CD4-positive, alpha-beta T cell treated with Interleukin-12 subunit alpha and Interleukin-12 subunit beta, for 1 hour (primary cell): Measurements from ENCODE around the gene HGS.

Experiments used
- DNase-seq: peaks from one replicate; pipeline ENCODE4 v3.0.0-alpha.2; 2020

The HGS gene

GRCh38 chr17:81706232-81706611 is 22.4 kb downstream of the HGS start:
- no peak for DNase-seq

- no peak for DNase-seq
These were observed 23.2 kb downstream of the HGS start for GRCh38 chr17:81706757-81707624.

GRCh38 chr17:81707725-81708646 is 24.2 kb downstream of the HGS start:
- DNase-seq, result no peak

GRCh38 chr17:81708739-81709185 is 25.0 kb downstream of the HGS start:
- DNase-seq, result no peak

- no peak for DNase-seq
These were observed 26.9 kb downstream of the HGS start for GRCh38 chr17:81710514-81711308.

- peak; percentile 80 for DNase-seq
These were observed 28.1 kb downstream of the HGS start, which contains the start of gene SLC25A10 for GRCh38 chr17:81711814-81712467. Gene SLC25A10 (plus strand): TSS chr17:81712284. CDS start chr17:81712427, 143 bp downstream.

- DNase-seq, result no peak
These were observed 28.7 kb downstream of the HGS start for GRCh38 chr17:81712468-81713003.

- DNase-seq, result no peak
These were observed 29.3 kb downstream of the HGS start for GRCh38 chr17:81713004-81713555.

GRCh38 chr17:81713556-81714411 is 30.0 kb downstream of the HGS start:
- DNase-seq, result no peak

GRCh38 chr17:81714412-81715106 is 30.7 kb downstream of the HGS start:
- DNase-seq, result no peak

- no peak for DNase-seq
These were observed 31.5 kb downstream of the HGS start for GRCh38 chr17:81715107-81715871.

GRCh38 chr17:81715872-81716673 is 32.3 kb downstream of the HGS start:
- DNase-seq, result no peak

- DNase-seq, result no peak
These were observed 32.8 kb downstream of the HGS start for GRCh38 chr17:81716674-81716996.

- DNase-seq, result no peak
These were observed 33.4 kb downstream of the HGS start for GRCh38 chr17:81717049-81717765.

GRCh38 chr17:81717766-81718089 is 33.9 kb downstream of the HGS start:
- no peak for DNase-seq

GRCh38 chr17:81719410-81720266 is 35.8 kb downstream of the HGS start:
- no peak for DNase-seq
